Osteoblast (primary cell): ENCODE results near the gene PALLD. TPM values are rescaled to one million over a fixed set of nuclear protein-coding genes. Genes with fewer than 3 reads are reported as not detected.

Experiments
- DNase-seq: peaks from one replicate; pipeline ENCODE4 v3.0.0; 2011; ENCODE audit warnings: low spot score, mixed read lengths; ENCODE audit not compliant: insufficient read length; ENCODE audit errors: missing footprints
- H2AFZ ChIP-seq: 2 replicates; pipeline ENCODE4 v1.6.0; 2011; ENCODE audit warnings: mild to moderate bottlenecking, low read length
- H3K27ac ChIP-seq: 2 replicates; pipeline ENCODE4 v1.5.1; 2011; ENCODE audit warnings: mild to moderate bottlenecking, low read depth, low read length, moderate library complexity
- H3K27me3 ChIP-seq: 2 replicates; pipeline ENCODE4 v1.6.0; 2012; ENCODE audit warnings: mild to moderate bottlenecking, control low read depth, inconsistent platforms, low read length, moderate library complexity; ENCODE audit not compliant: insufficient read depth
- H3K36me3 ChIP-seq: 2 replicates; pipeline ENCODE4 v1.5.1; 2011; ENCODE audit warnings: mild to moderate bottlenecking, low read length, control low read depth, moderate library complexity; ENCODE audit not compliant: insufficient read depth
- H3K4me1 ChIP-seq: 2 replicates; pipeline ENCODE4 v1.5.1; 2011; ENCODE audit warnings: mild to moderate bottlenecking, low read length, control low read depth, moderate library complexity; ENCODE audit not compliant: insufficient read depth
- H3K4me2 ChIP-seq: 2 replicates; pipeline ENCODE4 v1.6.0; 2011; ENCODE audit warnings: mild to moderate bottlenecking, low read length; ENCODE audit not compliant: insufficient read depth
- H3K4me3 ChIP-seq: fragments of 200-600 bp; sonication (generic); 3 replicates; pipeline ENCODE4 v1.5.1; 2012; ENCODE audit warnings: mild to moderate bottlenecking, low read length, inconsistent platforms; ENCODE audit not compliant: insufficient read depth
- H3K79me2 ChIP-seq: 2 replicates; pipeline ENCODE4 v1.6.0; 2012; ENCODE audit warnings: mild to moderate bottlenecking, low read length, control low read depth, inconsistent platforms; ENCODE audit not compliant: insufficient read depth
- H3K9me3 ChIP-seq: 2 replicates; pipeline ENCODE4 v1.5.1; 2011; ENCODE audit warnings: low read depth, low read length, control low read depth
- H4K20me1 ChIP-seq: 2 replicates; pipeline ENCODE4 v1.6.0; 2012; ENCODE audit warnings: mild to moderate bottlenecking, low read length, control low read depth; ENCODE audit not compliant: insufficient read depth
- CTCF ChIP-seq: IDR thresholded peaks from 2 replicates; pipeline ENCODE4 v1.5.1; 2011; ENCODE audit warnings: mild to moderate bottlenecking, low read depth, low read length, moderate library complexity; ENCODE audit errors: extremely low read depth
- total RNA-seq: library from RNA; depleted of rRNA; stranded (reverse); fragments of >200 nt; gene quantifications from 2 replicates; pipeline ENCODE4 v1.2.3, GENCODE V29; 2012

The PALLD gene
- total RNA-seq, 1 donor, result 244 TPM

GRCh38 chr4:168886351-168886750 is 389.5 kb downstream of the PALLD start:
- H4K20me1 ChIP-seq, result peaks cover 13% of the 10 kb centered on the region
- no peak for DNase-seq
- H3K27me3 ChIP-seq, result no peaks in the 10 kb centered on the region
- no peak overlapping the region for H2AFZ ChIP-seq
- no peak overlapping the region for H3K4me2 ChIP-seq
- peaks cover 52% of the 10 kb centered on the region for H3K4me1 ChIP-seq
- peaks cover 66% of the 10 kb centered on the region for H3K36me3 ChIP-seq
- H3K4me3 ChIP-seq, result no peak overlapping the region
- H3K79me2 ChIP-seq, result peaks cover 82% of the 10 kb centered on the region
- H3K27ac ChIP-seq, result peak overlapping the region; percentile 40
- no peak for TF ChIP-seq CTCF
- no peaks in the 10 kb centered on the region for H3K9me3 ChIP-seq

- Histone ChIP-seq H4K20me1 (peaks cover 13% of the 10 kb centered on the region), H3K4me1 (peaks cover 48% of the 10 kb centered on the region), H2AFZ (no peak overlapping the region), H3K27me3 (no peaks in the 10 kb centered on the region), H3K4me3 (no peak overlapping the region), H3K4me2 (no peak overlapping the region), H3K27ac (peak overlapping the region; percentile 61), H3K9me3 (no peaks in the 10 kb centered on the region), H3K36me3 (peaks cover 68% of the 10 kb centered on the region), H3K79me2 (peaks cover 69% of the 10 kb centered on the region)
- no peak for DNase-seq
- TF ChIP-seq CTCF, result no peak
These were observed 391.0 kb downstream of the PALLD start for GRCh38 chr4:168887809-168888208.

GRCh38 chr4:168888715-168889215 is 391.9 kb downstream of the PALLD start:
- no peak overlapping the region for H3K4me2 ChIP-seq
- no peaks in the 10 kb centered on the region for H3K9me3 ChIP-seq
- TF ChIP-seq CTCF, result no peak
- peaks cover 13% of the 10 kb centered on the region for H4K20me1 ChIP-seq
- H3K4me3 ChIP-seq, result no peak overlapping the region
- H3K27ac ChIP-seq, result peak overlapping the region; percentile 38
- no peak overlapping the region for H2AFZ ChIP-seq
- H3K4me1 ChIP-seq, result peaks cover 39% of the 10 kb centered on the region
- no peak for DNase-seq
- H3K27me3 ChIP-seq, result no peaks in the 10 kb centered on the region
- peaks cover 67% of the 10 kb centered on the region for H3K79me2 ChIP-seq
- H3K36me3 ChIP-seq, result peaks cover 77% of the 10 kb centered on the region

- no peak overlapping the region for H2AFZ ChIP-seq
- H3K27me3 ChIP-seq, result no peaks in the 10 kb centered on the region
- TF ChIP-seq CTCF, result no peak
- H3K36me3 ChIP-seq, result peaks cover 83% of the 10 kb centered on the region
- H3K79me2 ChIP-seq, result peaks cover 47% of the 10 kb centered on the region
- DNase-seq, result no peak
- no peaks in the 10 kb centered on the region for H3K9me3 ChIP-seq
- peaks cover 16% of the 10 kb centered on the region for H3K4me1 ChIP-seq
- H3K4me3 ChIP-seq, result no peak overlapping the region
- H4K20me1 ChIP-seq, result peaks cover 10% of the 10 kb centered on the region
- no peak overlapping the region for H3K4me2 ChIP-seq
- peak overlapping the region; percentile 4 for H3K27ac ChIP-seq
These were observed 394.2 kb downstream of the PALLD start for GRCh38 chr4:168891086-168891485.
